Muscle of leg (tissue), 11 donors: Measurements from ENCODE around the gene ZBTB16. TPM values are rescaled to one million over a fixed set of nuclear protein-coding genes. Genes with fewer than 3 reads are reported as not detected.

Experiments
- DNase-seq: peaks from one replicate; pipeline ENCODE4 v3.0.0; 2013
- H3K27ac ChIP-seq: one replicate; pipeline ENCODE4 v1.5.1; 2013; ENCODE audit warnings: mild to moderate bottlenecking, low read length, control low read depth
- H3K27me3 ChIP-seq: one replicate; pipeline ENCODE4 v1.6.1; 2013; ENCODE audit warnings: low read length; ENCODE audit not compliant: control insufficient read depth, insufficient read depth
- H3K36me3 ChIP-seq: one replicate; pipeline ENCODE4 v1.6.1; 2013; ENCODE audit warnings: low read length; ENCODE audit not compliant: control insufficient read depth, insufficient read depth
- H3K4me1 ChIP-seq: one replicate; pipeline ENCODE4 v1.6.1; 2013; ENCODE audit warnings: low read length; ENCODE audit not compliant: control insufficient read depth, insufficient read depth
- H3K4me3 ChIP-seq: one replicate; pipeline ENCODE4 v1.5.1; 2013; ENCODE audit warnings: low read length, control low read depth
- H3K9me3 ChIP-seq: replicated peaks from 2 replicates; pipeline ENCODE4 v1.6.1; 2013; ENCODE audit warnings: low read depth, low read length; ENCODE audit not compliant: control insufficient read depth
- WGBS: methylation state at CpG from one replicate; pipeline ENCODE4 v1.1.5; 2013; ENCODE audit warnings: missing lambda C conversion rate; ENCODE audit not compliant: insufficient coverage; 5-methylcytosine and 5-hydroxymethylcytosine counted together
- polyA plus RNA-seq, 8 donors: library from polyadenylated mRNA; unstranded; fragments of 120-200 nt; gene quantifications; one replicate each; pipeline versions ENCODE4 v1.2.1 to v1.2.3, GENCODE V29; 2013; ENCODE audit warnings: inconsistent platforms in 1 of 8, low replicate concordance in 1 of 8; ENCODE audit not compliant: insufficient read length in 8 of 8, insufficient read depth in 1 of 8
- total RNA-seq: library from RNA; stranded (reverse); fragments of 120-200 nt; gene quantifications from one replicate; pipeline ENCODE4 v1.2.4, GENCODE V29; 2013

ZBTB16 gene
- total and polyA plus RNA-seq, 9 donors = 1.7 to 10.0 (median 4.0) TPM

GRCh38 chr11:114295676-114296604 lies 236.4 kb downstream of the ZBTB16 start, which contains the start of gene NNMT:
Gene NNMT (plus strand): TSS chr11:114296399. CDS start chr11:114296557, 158 bp downstream.
- H3K27ac ChIP-seq = peak within 1 kb of the TSS; percentile 93
- no peaks in the 10 kb centered on the region for H3K9me3 ChIP-seq
- peaks cover 22% of the 10 kb centered on the region for H3K4me1 ChIP-seq
- WGBS = 14% methylated on average over 4 of the region's 11 CpGs
- DNase-seq = peak; percentile 90
- peaks cover 4% of the 10 kb centered on the region for H3K36me3 ChIP-seq
- peak within 1 kb of the TSS; percentile 30 for H3K4me3 ChIP-seq
- no peaks in the 10 kb centered on the region for H3K27me3 ChIP-seq

GRCh38 chr11:114296605-114297372 lies 237.3 kb downstream of the ZBTB16 start:
- Histone ChIP-seq H3K27ac (peak overlapping the region; percentile 93), H3K4me1 (peaks cover 18% of the 10 kb centered on the region), H3K36me3 (peaks cover 4% of the 10 kb centered on the region), H3K27me3 (no peaks in the 10 kb centered on the region), H3K9me3 (no peaks in the 10 kb centered on the region), H3K4me3 (peak overlapping the region; percentile 30)
- WGBS = 40% methylated on average over 1 of the region's 7 CpGs
- DNase-seq = no peak

- WGBS = 92% methylated on average over 4 of the region's 8 CpGs
- peak overlapping the region; percentile 4 for H3K4me3 ChIP-seq
Observed at GRCh38 chr11:114297806-114298709, 238.5 kb downstream of the ZBTB16 start.

GRCh38 chr11:114298710-114299109 lies 239.2 kb downstream of the ZBTB16 start:
- no peaks in the 10 kb centered on the region for H3K27me3 ChIP-seq
- 71% methylated on average over 2 of the region's 2 CpGs for WGBS
- H3K27ac ChIP-seq = no peak overlapping the region
- H3K4me3 ChIP-seq = no peak overlapping the region
- no peaks in the 10 kb centered on the region for H3K9me3 ChIP-seq
- peaks cover 14% of the 10 kb centered on the region for H3K4me1 ChIP-seq
- DNase-seq = no peak
- H3K36me3 ChIP-seq = peaks cover 4% of the 10 kb centered on the region

More at GRCh38 chr11:114297806-114298709, 238.5 kb downstream of the ZBTB16 start:
- Histone ChIP-seq H3K4me1 (peaks cover 17% of the 10 kb centered on the region), H3K9me3 (no peaks in the 10 kb centered on the region), H3K27ac (no peak overlapping the region), H3K27me3 (no peaks in the 10 kb centered on the region), H3K36me3 (peaks cover 4% of the 10 kb centered on the region)
- DNase-seq = no peak

Other genes with a start within 250 kb of the ZBTB16 start
- gene USP28, start 184.1 kb upstream of the ZBTB16 start, total RNA-seq = 84.3 TPM
- gene USP28, start 184.1 kb upstream of the ZBTB16 start, polyA plus RNA-seq = 10 to 100 TPM; 52.5 to 90.1 (median 64.0) TPM
- gene HTR3B, start 154.9 kb upstream of the ZBTB16 start, total RNA-seq = not detected
- under 1 TPM in 4 of 8 donors, not detected in 4; 0.13 to 0.19 (median 0.15) TPM for gene HTR3B, start 154.9 kb upstream of the ZBTB16 start, polyA plus RNA-seq
- 0.04 TPM for gene HTR3A, start 84.6 kb upstream of the ZBTB16 start, total RNA-seq
- gene HTR3A, start 84.6 kb upstream of the ZBTB16 start, polyA plus RNA-seq = under 1 TPM in 5 of 8 donors, not detected in 3; 0.09 to 0.17 (median 0.12) TPM
- 61.5 TPM for gene NNMT, start 236.7 kb downstream of the ZBTB16 start, total RNA-seq
- gene NNMT, start 236.7 kb downstream of the ZBTB16 start, polyA plus RNA-seq = 100 to 1,000 TPM in 1 of 8 donors, 10 to 100 TPM in 7; 26.2 to 122 (median 55.2) TPM